Measurements from ENCODE around the gene GGT1. TPM values are rescaled to one million over a fixed set of nuclear protein-coding genes. Genes with fewer than 3 reads are reported as not detected.
"Not testable (repeated sequence)": the region's sequence is repeated elsewhere in the genome, so short reads cannot be mapped to it uniquely, and the experiment has no call there.

The GGT1 gene
- total RNA-seq, 1 donor from 2014 or later: 4.9 TPM

DNA sequence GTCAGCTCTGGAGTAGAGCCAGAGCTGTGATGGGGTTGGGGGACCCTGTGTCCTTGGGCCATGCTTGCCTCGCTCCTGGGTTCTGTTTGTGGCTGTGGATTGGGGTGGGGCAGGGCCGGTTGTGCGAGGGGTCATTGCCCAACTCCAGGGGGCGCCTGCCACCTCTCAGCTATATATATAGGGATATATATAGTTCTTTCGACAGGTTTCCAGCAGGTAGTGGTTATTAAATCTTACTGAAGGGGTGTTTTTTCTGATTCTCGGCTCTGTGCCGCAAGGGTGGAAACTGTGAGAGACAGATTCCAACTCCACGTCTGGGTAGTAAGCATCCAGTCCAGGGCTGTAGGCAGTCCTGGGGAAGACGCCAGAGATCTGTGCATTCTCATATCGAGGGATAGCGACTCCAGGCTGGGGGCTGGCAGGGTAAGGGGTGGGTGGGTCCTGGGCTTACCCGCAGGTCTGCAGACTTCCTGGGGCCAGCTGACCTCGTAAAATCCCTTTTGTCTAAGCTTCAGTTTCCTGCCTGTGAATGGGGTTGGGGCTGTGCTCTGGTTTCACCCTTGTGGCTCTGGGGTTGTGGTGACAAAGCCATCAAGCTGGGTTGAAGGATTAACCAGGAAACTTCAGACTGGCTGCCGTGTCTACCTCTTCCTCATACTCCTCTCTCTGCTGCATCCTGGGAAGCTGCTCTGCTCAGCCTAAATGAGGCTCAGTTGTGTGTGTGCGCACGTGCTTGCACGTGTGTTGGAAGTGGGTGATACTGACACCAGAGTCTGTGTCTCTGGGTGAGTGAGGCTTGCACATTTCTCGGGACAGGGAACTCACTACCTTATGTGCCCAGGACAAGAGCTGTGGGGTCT, 1.0 kb downstream of the GGT1 start:
- DNase-seq (ENCODE audit: extremely low spot score in 2 of 2); H3K4me3 ChIP-seq; H3K27me3 ChIP-seq; H3K27ac ChIP-seq; H3K36me3 ChIP-seq; intact Hi-C loops (cut with DNase I); H3K9me3 ChIP-seq: not testable (repeated sequence)
- H3K4me1 ChIP-seq: peaks cover 11% of the 10 kb centered on the region

DNA sequence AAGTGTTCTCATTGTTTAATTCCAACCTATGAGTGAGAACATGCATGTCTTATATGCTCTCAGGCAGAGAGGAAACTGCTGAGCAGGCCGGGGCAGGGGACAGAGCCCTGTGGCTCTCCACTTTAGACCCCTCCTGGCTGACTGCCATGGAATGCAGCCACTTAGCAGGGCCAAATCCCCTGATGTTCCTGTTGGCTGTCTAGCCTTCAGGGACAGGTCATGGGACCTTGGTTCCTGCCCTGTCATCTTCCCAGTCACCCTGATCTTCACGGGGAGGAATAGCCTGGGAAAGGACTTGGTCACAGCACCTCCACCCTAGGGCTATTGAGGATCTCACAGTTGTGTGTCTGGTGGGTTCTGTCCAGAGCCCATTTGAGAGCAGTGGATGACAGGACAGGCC, 3.3 kb downstream of the GGT1 start:
- H3K4me3 ChIP-seq: not testable (repeated sequence)

DNA sequence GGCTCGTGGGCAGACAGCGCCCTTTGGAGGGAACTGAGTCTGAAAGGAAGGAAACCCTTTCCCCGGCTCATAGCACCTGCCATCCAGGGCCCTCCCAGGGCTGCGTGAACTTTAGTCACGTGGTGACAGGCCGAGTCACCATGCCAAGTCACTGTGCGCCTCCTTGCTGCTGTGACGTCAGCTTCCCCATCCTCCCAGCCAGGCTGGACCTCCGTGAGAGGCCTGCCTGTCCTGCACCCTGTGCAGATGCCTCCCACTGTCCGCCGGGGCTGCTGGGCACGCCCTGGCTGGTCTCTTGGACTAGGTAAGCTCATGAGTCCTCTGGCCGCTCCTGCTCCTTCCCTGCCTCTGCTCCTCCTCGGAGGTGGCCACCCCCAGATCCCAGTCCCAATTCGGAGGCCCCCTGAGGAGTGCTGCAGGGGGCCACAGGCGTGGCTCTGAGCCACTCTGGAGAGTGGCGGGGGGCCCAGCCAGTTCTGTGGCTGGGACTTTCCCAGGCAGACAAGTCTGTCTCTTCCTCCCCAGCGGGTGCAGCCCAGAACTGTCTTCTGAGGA, 4.5 kb downstream of the GGT1 start:
- DNase-seq (ENCODE audit: extremely low spot score in 2 of 2): peak in 1 of 2 donors; percentile 90
- Histone ChIP-seq H3K4me3 (peak overlapping the region in 1 of 2 donors; percentile 8), H3K4me1 (peaks cover 11% of the 10 kb centered on the region)
- intact Hi-C loops (cut with DNase I); H3K27ac ChIP-seq; H3K9me3 ChIP-seq; H3K36me3 ChIP-seq; H3K27me3 ChIP-seq: not testable (repeated sequence)

More for the DNA sequence above, 3.3 kb downstream of the GGT1 start:
- H3K9me3 ChIP-seq; intact Hi-C loops (cut with DNase I); H3K27ac ChIP-seq; H3K36me3 ChIP-seq; DNase-seq (ENCODE audit: extremely low spot score in 2 of 2); H3K27me3 ChIP-seq: not testable (repeated sequence)
- peaks cover 11% of the 10 kb centered on the region for H3K4me1 ChIP-seq

DNA sequence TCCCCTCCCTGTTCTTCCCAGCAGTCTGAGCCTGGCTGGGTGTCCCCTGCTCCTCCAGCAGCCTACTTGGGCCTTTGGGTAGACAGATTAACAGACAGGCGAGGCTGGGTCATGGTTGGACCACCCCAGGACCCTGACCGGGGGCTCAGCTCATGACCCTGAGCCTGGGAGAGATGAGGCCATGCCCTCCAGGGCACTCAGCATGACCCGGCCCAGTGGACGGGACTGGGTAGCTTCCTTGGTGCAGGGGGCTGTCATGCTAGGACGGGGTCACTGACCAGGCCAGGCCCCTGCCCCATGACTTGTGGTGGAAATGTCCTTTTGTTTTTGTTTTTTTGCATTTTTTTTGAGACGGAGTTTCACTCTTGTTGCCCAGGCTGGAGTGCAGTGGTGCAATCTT, 5.3 kb downstream of the GGT1 start:
- H3K27ac ChIP-seq; H3K27me3 ChIP-seq; H3K4me3 ChIP-seq; intact Hi-C loops (cut with DNase I); DNase-seq (ENCODE audit: extremely low spot score in 2 of 2); H3K4me1 ChIP-seq; H3K36me3 ChIP-seq; H3K9me3 ChIP-seq: not testable (repeated sequence)

DNA sequence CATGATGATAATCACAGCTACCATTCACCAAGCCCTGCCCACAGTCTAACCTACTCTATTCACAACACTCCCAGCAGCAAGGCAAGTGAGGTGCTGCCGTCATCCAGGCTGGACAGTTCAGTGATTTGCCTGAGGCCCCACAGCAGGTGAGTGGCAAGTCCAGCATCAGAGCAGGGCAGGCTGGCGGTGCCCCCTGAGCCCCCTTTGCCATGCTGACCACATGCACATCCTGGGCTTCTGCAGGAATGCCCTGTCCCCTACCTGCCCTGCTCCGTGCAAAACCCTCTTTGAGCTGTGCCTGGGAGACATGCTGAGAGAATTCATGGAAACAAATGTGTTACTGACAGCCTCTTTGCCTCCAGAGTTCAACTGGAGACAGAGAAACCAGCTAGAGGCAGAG, 6.9 kb downstream of the GGT1 start:
- DNase-seq (ENCODE audit: extremely low spot score in 2 of 2); H3K4me3 ChIP-seq; H3K27ac ChIP-seq; intact Hi-C loops (cut with DNase I); H3K36me3 ChIP-seq; H3K4me1 ChIP-seq; H3K9me3 ChIP-seq; H3K27me3 ChIP-seq: not testable (repeated sequence)

DNA sequence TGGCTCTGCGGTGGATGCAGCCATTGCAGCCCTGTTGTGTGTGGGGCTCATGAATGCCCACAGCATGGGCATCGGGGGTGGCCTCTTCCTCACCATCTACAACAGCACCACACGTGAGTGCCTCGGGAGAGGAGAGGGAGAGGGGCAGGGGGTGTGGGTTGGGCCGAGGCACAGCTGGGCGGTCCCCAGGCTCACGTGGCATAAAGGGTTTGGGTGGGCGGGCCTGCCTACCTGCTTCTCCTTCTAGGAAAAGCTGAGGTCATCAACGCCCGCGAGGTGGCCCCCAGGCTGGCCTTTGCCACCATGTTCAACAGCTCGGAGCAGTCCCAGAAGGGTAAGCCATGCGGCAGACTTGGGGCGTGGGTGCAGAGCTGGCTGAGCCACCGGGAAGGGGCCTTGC, 11.8 kb downstream of the GGT1 start:
- H3K4me3 ChIP-seq; H3K27ac ChIP-seq; H3K27me3 ChIP-seq; H3K36me3 ChIP-seq; DNase-seq (ENCODE audit: extremely low spot score in 2 of 2); H3K9me3 ChIP-seq; H3K4me1 ChIP-seq: not testable (repeated sequence)
- intact Hi-C loops (cut with DNase I): loop anchor here (5.0 kb wide), 1 partner anchor 297 kb away; no protein-coding TSS in a partner anchor

DNA sequence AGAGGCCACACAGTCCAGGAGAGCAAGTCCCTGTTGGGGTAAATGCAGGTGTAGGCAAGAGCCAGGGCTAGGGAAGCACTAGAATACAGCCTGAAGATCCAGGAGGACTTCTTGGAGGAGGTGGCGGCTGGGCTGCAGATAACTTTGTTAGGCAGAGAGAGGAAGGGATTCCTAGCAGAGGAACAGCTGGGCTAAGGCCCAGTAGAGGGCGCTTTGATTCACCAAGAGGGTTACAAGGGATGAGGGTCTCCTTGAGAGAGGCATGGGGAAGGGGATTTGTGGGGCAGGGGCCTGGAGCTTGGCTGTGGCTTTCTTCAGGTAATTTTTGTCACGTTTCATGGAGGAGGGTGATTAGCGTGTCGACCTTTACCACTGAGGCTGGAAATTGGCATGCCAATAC, 18.3 kb downstream of the GGT1 start:
- H3K27ac ChIP-seq; H3K4me1 ChIP-seq; H3K27me3 ChIP-seq; H3K9me3 ChIP-seq; H3K36me3 ChIP-seq; intact Hi-C loops (cut with DNase I); DNase-seq (ENCODE audit: extremely low spot score in 2 of 2); H3K4me3 ChIP-seq: not testable (repeated sequence)

DNA sequence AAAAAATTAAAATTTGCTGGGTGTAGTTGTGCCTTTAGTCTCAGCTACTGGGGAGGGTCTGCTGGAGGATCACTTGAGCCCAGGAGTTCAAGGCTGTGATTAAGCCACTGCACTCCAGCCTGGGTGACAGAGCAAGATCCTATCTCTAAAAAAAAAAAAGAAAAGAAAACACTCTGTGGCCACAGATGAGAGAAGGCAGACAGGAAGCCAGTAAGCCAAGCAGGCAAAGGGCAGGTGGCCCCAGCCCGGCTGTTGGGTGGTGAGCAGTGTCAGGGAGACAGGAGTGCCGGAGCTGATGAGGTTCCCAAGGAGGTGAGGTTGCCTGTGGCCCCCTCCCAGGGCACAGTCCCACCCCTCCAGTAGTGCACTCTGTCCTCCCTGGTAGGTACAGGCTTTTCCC, 19.6 kb downstream of the GGT1 start:
- H3K27me3 ChIP-seq; H3K4me3 ChIP-seq; H3K36me3 ChIP-seq; H3K9me3 ChIP-seq; intact Hi-C loops (cut with DNase I); DNase-seq (ENCODE audit: extremely low spot score in 2 of 2); H3K4me1 ChIP-seq; H3K27ac ChIP-seq: not testable (repeated sequence)

DNA sequence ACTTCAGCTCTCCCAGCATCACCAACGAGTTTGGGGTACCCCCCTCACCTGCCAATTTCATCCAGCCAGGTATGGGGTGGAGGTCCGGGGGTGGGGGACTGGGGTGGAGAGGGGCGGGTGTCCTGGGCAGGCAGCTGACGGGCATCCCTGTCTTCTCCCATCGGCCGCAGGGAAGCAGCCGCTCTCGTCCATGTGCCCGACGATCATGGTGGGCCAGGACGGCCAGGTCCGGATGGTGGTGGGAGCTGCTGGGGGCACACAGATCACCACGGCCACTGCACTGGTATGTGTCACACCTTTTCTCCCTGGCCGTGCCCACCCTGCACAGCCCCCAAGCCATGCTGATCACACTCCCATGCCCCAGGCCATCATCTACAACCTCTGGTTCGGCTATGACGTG, 24.9 kb downstream of the GGT1 start:
- H3K9me3 ChIP-seq; intact Hi-C loops (cut with DNase I); H3K36me3 ChIP-seq; H3K4me3 ChIP-seq; DNase-seq (ENCODE audit: extremely low spot score in 2 of 2); H3K27me3 ChIP-seq; H3K27ac ChIP-seq; H3K4me1 ChIP-seq: not testable (repeated sequence)

DNA sequence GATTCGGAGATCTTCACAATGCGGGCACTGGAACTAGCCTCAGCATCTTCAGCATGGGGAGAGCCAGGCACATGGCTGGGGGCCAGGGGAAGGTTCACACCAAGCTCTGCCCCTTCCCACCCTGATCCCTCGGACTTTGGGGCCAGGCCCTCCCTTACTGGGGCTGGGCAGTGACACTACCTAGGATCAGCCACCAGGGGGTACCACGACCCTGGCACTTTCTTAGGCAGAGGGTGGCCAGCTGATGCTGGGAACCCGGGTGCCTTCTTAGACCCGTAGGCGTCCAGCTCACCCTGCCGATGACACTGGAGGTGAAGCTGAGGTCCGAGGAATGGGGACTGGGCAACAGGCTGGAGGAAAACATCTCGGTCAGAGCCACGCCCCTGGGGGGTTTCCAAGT, 26.1 kb downstream of the GGT1 start:
- intact Hi-C loops (cut with DNase I): not testable (repeated sequence)
- TF ChIP-seq, protein P1, sequence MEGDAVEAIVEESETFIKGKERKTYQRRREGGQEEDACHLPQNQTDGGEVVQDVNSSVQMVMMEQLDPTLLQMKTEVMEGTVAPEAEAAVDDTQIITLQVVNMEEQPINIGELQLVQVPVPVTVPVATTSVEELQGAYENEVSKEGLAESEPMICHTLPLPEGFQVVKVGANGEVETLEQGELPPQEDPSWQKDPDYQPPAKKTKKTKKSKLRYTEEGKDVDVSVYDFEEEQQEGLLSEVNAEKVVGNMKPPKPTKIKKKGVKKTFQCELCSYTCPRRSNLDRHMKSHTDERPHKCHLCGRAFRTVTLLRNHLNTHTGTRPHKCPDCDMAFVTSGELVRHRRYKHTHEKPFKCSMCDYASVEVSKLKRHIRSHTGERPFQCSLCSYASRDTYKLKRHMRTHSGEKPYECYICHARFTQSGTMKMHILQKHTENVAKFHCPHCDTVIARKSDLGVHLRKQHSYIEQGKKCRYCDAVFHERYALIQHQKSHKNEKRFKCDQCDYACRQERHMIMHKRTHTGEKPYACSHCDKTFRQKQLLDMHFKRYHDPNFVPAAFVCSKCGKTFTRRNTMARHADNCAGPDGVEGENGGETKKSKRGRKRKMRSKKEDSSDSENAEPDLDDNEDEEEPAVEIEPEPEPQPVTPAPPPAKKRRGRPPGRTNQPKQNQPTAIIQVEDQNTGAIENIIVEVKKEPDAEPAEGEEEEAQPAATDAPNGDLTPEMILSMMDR (IDR thresholded peaks at IDR 0.05): peak in 2 of 3 experiments; percentile 21 to 45

DNA sequence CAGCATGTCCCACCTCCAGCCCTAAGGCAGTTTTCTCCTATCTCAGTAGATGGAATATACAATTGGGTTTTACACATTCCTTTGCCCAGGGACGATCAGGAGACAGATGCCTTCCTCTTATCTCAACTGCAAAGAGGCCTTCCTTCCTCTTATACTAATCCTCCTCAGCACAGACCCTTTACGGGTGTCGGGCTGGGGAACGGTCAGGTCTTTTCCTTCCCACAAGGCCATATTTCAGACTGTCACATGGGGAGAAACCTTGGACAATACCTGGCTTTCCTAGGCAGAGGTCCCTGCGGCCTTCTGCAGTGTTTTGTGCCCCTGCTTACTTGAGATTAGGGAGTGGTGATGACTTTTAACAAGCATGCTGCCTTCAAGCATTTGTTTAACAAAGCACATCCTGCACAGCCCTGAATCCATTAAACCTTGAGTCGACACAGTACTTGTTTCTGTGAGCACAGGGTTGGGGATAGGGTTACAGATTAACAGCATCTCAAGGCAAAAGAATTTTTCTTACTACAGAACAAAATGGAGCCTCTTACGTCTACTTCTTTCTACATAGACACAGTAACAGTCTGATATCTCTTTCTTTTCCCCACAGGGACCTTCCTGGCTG, 27.9 kb downstream of the GGT1 start:
- H3K36me3 ChIP-seq; H3K27me3 ChIP-seq; H3K9me3 ChIP-seq; DNase-seq (ENCODE audit: extremely low spot score in 2 of 2); intact Hi-C loops (cut with DNase I); H3K27ac ChIP-seq; H3K4me3 ChIP-seq: not testable (repeated sequence)
- H3K4me1 ChIP-seq: peaks cover 14% of the 10 kb centered on the region

More for the DNA sequence above, 26.1 kb downstream of the GGT1 start:
- not testable (repeated sequence) for H3K9me3 ChIP-seq; H3K4me3 ChIP-seq; H3K27ac ChIP-seq; DNase-seq (ENCODE audit: extremely low spot score in 2 of 2); H3K36me3 ChIP-seq; H3K27me3 ChIP-seq
- peaks cover 14% of the 10 kb centered on the region for H3K4me1 ChIP-seq

DNA sequence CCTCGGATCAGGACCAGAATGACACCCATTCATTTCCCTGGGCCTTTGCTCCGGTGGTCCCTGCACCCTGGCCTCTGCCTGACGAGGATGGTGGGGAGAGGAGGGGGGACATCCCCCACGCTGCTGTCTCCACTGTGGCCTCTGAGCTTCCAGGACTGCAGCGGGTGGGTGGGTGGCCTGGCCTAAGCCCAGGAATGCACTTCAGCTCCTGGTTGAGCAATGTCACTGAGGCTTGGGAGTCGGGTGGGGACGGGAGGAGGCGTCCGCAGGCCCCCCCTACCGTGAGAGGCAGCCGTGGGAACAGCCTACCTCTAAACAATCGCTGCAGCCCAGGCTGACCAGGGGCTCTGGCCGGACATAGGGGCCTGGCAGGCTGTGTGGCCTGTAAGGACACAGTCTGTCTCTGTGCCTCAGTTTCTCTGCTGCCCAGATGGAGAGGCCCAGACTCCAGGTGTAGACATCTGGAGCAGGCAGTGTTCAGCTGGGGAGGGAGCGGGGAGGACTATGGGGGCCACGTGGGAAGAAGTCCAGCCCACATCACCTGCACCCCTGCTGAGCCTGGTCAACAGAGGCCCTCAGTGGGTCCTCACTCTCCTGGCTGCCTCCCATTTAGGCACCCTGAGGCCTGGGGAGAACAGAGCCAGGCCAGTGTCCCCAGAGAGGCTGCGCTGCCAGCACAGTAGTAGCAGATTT, 28.6 kb downstream of the GGT1 start:
- H3K4me3 ChIP-seq; H3K36me3 ChIP-seq; H3K9me3 ChIP-seq; intact Hi-C loops (cut with DNase I); H3K27me3 ChIP-seq; H3K27ac ChIP-seq; DNase-seq (ENCODE audit: extremely low spot score in 2 of 2): not testable (repeated sequence)
- H3K4me1 ChIP-seq: peaks cover 14% of the 10 kb centered on the region

All from vagina (tissue), 2 donors.